ENCODE measurements around the gene NTN1.

- TF ChIP-seq CTCF (conservative IDR thresholded peaks at IDR 0.05) (no peak), EZH2 (IDR thresholded peaks at IDR 0.05; ENCODE audit: low read depth) (no peak)
Observed at GRCh38 chr17:9268546-9268945, 247.2 kb downstream of the NTN1 start.

All from PC-9 (cell line).